NCI-H2196 (cell line): Measurements from ENCODE around the gene PLA2G2D.

Experiments
- DNase-seq: peaks from one replicate; lab custom pipeline; 2025; ENCODE audit not compliant: unreplicated experiment; lab: John Stamatoyannopoulos, UW

PLA2G2D gene, protein sequence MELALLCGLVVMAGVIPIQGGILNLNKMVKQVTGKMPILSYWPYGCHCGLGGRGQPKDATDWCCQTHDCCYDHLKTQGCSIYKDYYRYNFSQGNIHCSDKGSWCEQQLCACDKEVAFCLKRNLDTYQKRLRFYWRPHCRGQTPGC

DNA sequence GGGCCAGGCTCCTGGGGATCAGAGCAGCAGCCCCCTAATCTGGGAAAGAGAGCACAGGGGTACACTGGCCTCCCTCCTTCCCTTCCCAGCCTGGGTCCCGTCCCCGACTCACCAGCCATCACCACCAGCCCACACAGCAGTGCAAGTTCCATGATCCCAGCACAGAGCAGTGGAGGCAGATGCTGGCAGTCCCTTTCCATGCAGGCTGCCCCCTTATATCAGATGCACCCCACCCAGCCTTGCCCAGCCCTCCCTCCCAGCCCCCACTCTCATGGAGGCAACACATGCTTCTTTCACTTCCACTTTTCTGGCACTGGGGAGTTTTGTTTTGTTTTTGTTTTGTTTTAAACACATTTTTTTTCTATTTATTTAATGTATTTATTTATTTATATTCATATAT lies at the start of gene PLA2G2D:
Gene PLA2G2D (minus strand): TSS at position 190 of the 400 bp plus-strand sequence. CDS start 38 bp downstream, at position 152.
- no peak for DNase-seq

DNA sequence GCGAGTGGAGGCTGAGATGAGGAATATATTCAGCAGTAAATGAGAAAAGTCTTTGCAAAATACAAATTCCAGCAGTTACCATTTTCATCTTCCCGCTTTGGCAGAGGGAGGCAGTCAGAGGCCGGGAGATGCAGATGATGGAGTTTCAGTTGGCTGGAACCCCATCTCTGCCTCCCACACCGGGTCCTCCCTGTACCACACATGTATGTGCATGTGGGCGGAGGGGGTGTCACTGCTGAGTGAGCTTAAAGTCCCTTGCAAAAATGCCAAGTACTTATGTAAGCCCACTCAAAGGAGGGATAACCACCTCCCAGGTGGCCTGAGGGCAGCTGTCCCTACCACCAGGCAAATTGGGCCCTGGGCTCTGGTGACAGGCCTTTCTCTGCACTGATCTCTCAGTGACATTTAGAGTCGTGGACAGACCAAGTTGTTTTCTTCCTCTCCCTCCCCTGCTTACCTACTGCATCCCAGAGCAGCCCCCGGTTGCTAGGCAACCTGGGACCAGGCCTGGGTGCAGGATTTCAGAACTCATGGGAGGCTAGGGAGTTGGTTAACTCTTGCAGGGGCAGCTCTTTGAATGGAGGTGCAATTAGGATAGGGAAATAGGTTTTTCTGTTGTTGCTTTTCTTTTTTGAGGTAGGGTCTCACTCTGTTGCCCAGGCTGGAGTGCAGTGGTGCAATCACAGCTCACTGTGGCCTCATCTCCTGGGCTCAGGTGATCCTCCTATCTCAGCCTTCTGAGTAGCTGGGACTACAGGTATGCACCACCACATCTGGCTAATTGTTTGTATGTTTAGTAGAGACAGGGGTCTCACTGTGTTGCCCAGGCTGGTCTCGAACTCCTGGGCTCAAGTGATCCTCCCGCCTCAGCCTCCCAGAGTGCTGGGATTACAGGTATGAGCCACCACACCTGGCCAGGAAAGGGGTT lies 49.5 kb upstream of the PLA2G2D start:
- peak; percentile 43 for DNase-seq

DNA sequence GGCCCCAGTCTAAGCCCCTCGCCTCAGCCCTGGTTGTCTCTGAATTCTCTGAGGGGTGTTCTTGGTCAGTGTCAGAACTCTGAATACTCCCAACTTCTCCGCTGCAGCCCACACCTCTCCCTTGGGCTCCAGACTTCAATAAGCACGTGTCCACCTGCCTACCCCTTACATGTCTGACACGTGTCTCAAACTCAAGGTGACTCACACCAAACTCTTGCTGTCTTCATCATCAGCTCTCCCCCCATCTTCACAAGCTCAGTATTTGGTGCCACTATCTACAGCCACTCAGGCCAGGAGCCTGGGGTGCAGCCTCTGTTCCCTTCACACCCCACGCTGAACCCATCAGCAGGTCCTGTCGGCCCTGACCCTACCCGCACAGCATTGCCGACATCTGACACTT lies 47.8 kb upstream of the PLA2G2D start:
- DNase-seq, result no peak

DNA sequence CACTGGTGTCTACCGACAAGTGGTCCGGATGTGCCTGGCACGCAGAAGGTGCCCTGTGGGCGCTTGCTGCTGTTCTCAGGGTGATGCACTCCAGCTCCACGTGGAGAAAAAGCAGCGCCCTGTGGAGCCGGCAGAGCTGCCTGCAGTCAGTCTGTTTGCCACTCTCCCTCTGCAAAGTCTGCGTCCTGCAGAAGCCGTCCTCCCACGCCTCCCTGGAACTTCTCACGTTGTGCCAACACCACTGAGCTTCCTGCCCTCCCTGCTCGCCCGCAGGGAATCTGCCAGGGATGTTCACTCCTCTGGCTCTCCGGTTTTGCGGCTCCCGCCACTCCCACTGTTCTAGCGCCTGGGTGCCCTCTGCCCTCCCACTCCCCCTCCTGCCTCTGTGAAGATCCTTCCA lies 46.7 kb upstream of the PLA2G2D start:
- DNase-seq, result no peak

DNA sequence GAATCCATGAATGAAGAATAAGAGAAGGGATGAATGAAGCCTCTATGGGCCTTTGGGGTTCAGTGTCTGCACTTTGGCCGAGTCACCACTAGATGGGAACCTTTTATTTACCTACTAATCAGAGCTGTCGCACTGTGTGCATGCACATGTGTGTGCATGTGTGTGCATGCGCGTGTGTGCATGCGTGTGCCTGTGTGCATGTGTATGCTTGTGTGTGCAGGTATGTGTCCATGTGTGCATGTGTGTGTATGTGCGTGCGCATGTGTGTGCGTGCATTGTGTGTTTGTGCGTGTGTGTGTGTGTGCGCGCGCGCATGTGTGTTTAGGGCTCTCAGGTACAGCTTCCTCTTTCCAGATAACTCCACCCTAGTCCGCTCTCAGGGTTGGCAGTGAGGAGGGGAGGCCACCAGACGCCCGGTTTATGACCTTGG lies 46.2 kb upstream of the PLA2G2D start:
- no peak for DNase-seq

DNA sequence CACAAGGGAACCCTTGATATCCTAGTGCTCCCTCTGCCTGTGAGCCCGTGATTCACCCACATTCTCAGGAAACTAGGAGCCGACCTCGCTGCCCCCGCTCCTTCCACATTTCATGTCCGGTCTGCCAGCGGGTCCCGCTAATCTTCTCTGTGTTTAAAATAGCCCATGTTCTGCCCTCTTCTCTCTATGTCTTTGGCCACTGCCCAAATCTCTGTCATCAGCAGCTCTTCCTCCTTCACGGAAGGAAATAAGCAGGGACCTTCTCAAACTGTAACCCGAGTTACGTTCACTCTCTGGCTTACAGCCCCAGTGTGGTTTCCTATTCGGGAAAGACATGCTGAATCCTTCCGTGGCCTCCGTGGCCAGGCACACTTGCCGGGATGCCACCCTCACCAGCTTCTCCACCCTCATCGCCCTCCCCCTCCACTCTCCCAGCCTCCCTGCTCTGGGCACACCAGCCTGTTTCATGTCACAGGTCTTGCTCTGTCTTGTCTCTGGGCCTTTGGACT lies 45.4 kb upstream of the PLA2G2D start:
- no peak for DNase-seq

DNA sequence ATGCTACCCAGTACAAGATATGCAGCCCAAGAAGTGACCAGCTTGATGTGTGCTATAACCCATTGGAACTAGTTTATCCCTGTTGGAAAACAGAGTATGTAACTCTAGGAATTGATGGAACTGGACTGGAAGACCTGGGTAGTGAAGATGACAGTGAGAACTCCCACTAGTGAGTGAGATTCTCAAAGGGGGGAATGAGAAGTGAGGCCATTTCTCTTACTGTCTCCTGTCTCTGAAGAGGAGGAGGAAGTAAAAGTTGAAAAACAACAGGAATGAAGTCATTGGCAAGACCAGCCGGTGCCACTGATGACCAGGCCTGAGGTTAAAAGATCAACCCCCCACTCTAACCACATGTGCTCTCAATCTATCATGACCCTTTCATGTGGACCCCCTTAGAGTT lies 40.7 kb upstream of the PLA2G2D start:
- DNase-seq, result no peak

DNA sequence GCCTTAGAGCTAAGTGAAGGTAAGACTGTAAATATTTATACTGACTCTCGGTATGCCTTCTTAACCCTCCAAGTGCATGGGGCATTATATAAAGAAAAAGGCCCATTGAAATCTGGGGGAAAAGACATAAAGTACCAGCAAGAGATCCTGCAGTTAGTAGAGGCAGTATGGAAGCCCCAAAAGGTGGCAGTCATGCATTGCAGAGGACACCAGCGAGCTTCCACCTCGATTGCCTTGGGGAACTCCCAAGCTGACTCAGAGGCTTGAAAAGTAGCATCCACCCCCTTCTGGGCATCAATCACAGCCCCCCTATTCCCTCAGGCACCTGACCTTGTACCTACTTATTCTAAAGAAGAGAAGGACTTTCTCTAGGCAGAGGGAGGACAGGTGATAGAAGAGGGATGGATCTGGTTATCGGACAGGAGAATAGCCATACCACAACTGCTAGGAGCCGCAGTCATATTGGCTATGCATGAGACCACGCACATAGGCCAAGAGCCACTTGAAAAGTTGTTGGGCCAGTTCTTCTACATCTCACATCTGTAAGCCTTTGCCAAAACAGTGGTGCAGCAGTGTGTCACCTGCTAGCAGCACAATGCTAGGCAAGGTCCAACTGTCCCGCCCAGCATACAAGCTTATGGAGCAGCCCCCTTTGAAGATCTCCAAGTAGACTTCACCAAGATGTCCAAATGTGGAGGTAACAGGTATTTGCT lies 39.2 kb upstream of the PLA2G2D start:
- DNase-seq, result peak; percentile 48

DNA sequence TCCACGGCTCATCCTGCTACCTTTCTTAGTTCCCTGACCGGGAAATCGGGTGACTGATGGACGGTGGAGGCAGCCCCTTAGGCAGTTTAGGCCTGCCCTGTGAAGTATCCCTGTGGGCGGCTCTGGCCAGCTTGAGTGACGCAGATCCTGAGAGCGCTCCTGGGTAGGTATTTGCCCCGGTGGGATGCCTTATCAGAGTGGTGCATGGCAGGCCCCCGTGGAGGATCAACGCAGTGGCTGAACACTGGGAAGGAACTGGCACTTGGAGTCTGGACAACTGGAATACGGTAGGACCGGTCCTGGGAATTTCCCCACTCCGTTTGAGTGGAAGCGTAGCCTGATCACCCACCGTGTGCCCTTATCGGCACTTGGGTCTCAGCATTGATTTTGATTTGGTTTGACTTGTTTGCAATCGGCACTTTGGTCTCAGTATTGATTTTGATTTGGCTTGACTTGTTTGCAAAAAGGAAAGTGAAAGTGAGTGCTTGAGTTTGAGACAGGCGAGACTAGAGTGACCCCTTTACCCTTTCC lies 35.0 kb upstream of the PLA2G2D start:
- no peak for DNase-seq

DNA sequence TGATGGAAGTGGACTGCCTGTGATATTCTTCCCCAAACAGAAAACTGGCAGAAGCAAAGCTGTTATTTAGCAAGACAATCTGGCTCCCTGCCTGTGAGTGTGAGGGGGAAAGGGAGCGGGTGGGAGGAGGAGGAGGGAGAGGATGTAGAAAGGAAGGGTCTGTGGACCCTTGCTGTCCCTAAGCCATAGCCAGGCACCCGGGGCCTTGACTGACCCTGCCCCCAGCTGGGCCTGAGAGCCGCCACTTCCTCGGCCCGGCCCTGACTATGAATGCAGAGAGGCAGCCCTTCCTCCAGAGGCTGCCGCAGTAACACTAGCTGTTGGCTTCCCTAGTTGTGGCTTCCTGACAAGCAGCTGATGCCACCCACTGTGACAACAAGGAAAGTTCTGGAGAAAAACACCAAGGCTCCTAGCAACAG lies 33.7 kb upstream of the PLA2G2D start:
- peak; percentile 60 for DNase-seq

DNA sequence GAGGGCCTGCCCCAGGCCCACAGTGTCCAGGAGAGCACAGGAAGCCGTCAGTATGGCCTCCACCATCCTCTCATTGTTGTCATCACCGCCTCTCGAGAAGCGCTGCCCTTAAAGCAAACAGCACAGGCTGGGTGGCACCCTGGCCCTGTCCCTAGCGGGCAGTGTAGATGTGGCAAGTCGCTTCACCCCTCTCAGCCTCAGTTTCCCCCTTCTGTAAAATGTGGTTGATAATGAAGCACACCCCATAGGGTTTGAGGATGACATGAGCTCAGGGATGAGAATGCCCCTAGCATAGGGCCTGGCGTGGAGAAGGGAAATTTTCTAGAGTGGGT lies 33.2 kb upstream of the PLA2G2D start:
- no peak for DNase-seq

DNA sequence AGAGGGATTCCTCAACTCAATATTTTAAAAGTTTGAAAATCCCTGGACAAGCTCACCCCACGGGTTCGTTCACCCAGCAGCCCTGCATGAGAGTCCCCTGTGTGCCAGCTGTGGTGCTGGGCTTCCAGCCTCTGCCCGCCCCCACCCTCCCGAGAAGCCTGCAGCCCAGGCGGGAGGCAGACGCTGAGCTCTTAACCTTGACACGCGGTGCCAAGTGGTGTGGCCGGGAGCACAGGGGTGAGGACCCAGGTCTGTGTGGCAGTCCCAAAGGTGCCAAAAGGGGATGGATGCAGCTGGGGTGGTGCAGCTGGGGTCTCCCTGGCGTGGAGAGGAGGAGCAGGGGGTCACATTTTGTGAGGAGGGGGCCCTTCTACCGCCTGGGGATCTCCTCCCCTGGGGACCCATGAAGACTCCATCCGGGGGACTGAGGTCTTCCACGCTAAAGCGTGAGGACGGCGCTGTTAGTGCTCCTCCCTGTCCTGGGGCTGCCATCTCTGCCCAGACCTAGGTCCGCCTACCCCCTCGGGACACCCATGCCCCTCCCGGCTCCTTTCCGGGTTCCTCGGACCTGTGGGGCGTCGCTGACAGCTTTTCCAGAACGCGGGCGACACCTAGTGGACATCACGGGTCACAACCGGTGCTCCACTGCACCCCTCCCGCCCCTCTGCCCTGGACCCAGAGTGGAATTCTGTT lies 32.7 kb upstream of the PLA2G2D start:
- DNase-seq, result peak; percentile 89

DNA sequence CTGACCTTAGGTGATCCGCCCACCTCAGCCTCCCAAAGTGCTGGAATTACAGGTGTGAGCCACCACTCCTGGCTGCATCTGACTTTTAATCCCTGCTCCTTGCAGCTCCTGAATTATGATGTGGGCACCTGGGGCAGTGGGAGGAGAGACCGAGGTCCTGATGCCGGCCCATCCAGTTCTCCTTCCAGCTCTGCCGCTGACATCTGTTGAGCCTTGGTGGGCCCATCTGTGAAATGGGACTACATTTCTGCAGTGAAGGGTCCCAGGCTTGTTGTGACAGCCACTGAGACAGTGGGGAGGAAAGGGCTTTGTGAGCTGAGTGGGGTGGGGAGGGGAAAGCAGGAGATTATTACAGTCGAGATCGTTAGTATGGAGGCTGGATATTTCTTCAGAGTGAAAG lies 31.6 kb upstream of the PLA2G2D start:
- DNase-seq, result no peak

DNA sequence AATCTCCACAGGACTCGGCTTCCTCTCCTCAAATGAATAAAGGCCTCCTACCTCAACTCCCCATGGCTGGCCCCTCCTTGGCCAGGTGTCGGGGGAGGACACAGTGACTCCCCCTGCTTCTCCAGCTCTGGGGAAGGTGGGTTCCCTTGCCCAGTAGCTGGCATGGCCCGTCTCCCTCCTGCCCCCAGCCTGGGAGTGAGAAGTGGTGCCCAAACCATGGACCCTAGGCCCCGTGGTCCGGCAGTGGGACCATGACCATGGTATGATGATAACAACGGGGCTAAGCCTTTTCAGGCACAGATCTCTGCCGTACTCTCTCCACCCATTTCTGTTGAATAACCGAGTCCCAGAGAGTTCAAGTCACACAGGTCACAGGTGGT lies 31.0 kb upstream of the PLA2G2D start:
- DNase-seq, result no peak

DNA sequence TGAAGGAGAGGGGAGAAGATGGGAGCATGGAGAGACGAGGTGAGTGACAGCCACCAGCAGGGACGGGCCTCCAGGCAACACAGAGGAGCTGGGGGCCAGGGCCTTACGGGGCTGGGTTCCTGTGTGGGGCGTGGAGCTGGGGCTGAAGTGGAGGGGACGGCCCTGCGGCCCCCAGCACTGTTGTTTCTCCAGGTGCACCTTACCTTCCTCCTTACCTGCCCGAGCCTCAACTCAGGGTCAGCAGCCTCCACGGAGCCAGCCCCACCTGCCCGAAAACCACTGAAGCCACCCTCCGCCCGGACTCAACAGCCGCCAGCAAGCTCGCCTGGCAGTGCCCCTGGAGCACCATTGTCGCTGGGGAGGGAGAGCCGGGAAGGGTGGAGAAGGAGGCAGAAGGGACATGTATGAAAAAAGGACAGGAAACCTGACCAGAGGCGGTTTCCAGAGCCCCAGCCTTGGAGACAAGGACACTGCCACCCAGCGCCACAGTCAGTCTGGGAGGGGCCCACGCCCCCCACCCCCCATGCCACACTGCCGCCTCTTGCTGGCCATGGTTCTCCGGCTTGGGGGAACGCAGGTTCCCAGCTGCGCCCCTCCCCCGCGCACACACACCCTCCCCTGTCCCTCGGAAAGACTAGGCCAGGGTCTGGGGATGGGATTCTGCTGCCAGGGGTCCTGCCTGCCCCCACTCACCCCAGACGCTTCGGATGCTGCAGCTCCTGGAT lies 30.4 kb upstream of the PLA2G2D start:
- DNase-seq, result no peak

DNA sequence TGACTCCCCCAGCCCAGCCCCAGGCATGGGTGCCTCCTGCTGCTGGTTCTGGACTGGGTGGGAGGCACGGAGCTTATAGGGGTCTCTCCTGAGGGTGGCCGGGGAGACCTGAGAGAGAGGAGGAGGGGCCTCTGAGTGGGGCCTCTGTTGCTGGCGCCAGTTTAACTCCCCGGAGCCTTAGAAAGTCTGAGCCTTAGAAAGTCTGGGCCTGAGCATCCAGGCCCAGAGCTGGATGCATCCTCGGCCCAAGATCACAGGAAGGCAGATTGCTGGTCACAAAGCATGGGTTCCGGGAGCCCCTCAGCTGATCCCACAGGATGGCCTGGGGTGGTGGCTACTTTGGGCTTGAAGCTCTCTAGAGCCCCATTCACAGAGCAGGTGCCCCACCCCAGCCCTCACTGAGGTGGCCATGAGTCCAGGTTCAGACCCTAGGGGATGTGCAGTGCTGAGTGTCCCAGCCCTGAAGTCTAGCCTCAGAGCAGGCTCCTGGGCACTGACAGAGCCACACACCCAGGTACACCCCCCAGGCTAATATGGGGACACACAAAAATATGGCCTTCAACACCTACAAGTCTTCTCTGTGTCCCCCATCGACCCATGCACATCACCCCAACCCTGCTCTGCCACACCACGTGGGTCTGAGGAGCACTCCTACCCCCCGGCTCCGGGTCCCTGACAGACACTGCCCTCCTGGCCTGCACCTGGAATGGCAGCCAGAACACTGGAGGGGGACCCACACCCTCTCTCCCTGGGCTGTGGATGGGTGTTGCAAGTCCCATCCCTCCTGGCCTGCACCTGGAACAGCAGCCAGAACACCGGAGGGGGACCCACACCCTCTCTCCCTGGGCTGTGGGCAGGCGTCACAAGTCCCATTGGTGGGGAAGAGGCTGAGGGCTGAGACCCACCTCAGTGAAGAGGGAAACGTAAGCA lies 29.5 kb upstream of the PLA2G2D start:
- no peak for DNase-seq

DNA sequence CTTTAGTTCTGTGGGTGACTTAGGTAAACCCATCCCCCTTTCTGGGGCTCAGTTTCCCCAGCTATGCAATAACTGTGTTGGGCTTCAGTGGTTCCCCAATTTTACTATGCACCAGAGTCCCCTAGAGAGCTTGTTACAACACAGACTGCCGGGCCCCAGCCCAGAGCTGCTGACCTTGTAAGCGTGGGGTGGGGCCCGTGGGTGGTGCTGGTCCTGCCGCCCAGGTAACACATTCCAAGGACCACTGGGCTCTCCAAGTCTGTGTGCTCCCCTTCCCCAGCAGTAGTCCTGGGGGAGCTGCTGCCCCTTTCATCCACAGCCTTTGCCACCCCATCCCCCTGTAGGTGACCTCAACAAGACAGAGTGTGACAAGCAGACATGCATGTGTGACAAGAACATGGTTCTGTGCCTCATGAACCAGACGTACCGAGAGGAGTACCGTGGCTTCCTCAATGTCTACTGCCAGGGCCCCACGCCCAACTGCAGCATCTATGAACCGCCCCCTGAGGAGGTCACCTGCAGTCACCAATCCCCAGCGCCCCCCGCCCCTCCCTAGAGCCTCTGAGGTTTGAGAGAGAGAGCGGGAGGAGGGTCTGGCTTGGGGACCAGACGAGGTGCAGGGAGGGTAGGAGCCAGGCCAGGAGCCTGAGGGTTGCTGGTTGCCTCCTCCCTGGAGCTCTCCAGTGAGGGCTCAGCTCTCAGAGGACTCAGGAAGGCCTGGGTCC lies 28.7 kb upstream of the PLA2G2D start:
- no peak for DNase-seq

DNA sequence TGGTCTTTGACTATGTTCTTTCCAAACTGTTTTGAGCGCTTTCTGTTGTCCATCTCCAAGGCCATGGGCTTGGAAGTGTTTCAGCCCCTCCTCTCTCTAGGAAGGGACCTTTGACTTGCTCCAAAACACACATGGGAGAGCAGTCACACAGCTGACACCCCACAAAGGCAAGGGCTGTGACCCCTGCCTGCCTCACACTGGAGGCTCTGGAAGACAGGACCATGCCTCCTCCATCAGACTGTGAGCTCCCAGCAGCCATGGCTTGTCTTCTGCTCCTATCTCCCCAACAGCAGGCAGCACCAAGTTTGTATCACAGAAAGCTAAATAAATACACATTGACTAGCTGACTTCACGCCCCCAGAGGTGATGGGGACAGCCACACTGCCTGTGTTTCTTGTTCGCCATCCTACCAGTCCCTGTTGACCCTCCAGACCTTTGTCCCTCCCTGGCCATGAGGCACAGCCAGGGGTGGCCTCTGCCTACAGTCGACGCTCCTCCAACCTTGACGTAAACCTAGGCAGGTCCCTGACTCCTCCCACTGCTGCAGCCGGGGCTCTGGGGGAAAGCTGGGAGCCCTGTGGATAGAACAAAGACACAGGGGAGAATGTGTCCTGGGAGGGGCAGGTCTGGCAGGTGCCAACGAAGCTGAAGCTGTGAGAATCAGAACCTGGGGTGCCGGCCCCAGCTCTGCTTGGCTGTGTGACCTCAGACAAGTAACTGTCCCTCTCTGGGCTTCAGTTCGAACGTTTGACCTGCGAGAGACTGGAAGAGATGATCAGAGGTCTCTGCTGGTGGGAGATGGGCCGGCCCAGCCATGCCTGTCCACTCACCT lies 24.6 kb upstream of the PLA2G2D start:
- DNase-seq, result no peak
